ENCODE results near the gene C5orf22.

The C5orf22 gene

DNA sequence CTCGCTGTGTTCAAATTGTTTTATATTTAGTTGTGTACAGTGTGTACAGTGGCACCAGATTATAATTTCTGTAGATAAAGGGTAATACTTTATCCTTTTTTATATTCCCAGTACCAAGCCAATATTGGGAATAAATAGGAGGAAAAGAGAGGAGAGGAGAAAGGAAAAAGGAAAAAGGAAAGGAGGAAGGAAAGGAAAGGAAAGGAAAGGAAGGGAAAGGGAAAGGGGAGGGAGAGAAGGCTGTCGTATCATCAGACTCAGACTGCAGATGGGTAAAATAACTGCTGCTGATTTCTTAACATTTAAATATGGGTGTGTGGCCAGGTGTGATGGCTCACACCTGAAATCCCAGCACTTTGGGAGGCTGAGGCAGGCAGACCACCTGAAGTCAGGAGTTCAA lies 51.0 kb downstream of the C5orf22 start:
- TF ChIP-seq PRDM1 (tag by site-specific recombination; IDR thresholded peaks at IDR 0.05) (peak; percentile 99), ZNF24 (tag by site-specific recombination; IDR thresholded peaks at IDR 0.05) (no peak)
- ChIA-PET POLR2A (no interaction called here), CTCF (interaction anchor here (0.6 to 2.2 kb wide), 10 partner anchors 9 to 494 kb away, joined by 3 to 28 read pairs (median 4); no protein-coding TSS in a partner anchor)
- H3K4me3 ChIP-seq (ENCODE audit: low read depth, low read length) = no peak overlapping the region
- no peaks in the 10 kb centered on the region for H3K4me1 ChIP-seq (ENCODE audit: control insufficient read depth, insufficient read depth, low read length)
- no peaks in the 10 kb centered on the region for H3K36me3 ChIP-seq (ENCODE audit: control insufficient read depth in 2 of 2, insufficient read depth in 1 of 2, low read length in 2 of 2)
- H3K27ac ChIP-seq (ENCODE audit: extremely low read depth, low read depth, low read length) = no peak overlapping the region
- H3K9me3 ChIP-seq (ENCODE audit: control insufficient read depth, insufficient read depth, low read depth, low read length) = no peaks in the 10 kb centered on the region

DNA sequence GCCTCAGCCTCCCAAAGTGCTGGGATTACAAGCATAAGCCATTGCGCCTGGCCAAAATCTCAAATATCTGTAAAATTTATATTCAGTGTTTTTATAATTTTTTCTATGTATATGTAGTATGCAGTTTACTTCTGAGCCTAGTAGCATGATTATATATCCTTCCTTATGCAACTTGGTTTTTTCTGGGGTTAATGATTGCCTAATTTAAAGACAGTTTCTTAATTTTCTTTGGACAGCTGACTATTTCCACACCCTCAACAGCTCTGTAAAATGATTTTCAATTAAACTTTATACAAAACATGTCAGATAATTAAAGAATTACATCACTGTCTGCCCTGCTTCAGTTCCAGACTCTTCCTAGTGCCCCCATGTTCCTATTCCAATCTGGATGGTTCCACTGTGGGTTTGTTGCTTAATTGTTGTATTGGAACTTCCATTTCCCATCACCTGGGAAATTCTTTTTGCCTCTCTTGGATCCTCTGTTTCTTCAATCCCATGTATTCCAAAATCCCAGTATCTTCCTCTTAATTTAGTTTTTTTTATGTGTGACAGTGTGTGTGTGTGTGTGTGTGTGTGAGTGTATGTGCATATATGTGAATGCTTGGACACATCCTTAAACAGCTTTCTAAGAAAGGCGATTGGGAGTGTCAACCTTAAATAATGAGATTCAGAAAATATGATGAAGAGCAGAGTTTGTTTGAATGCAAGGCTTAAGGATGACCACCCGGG lies 53.2 kb downstream of the C5orf22 start:
- TF ChIP-seq SETDB1 (IDR thresholded peaks at IDR 0.05; ENCODE audit: insufficient read length, low read length) (peak; percentile 62), HOXA7 (CRISPR knock-in tag; IDR thresholded peaks at IDR 0.05; ENCODE audit: borderline replicate concordance) (no peak)
- TF ChIP-seq, protein P1, sequence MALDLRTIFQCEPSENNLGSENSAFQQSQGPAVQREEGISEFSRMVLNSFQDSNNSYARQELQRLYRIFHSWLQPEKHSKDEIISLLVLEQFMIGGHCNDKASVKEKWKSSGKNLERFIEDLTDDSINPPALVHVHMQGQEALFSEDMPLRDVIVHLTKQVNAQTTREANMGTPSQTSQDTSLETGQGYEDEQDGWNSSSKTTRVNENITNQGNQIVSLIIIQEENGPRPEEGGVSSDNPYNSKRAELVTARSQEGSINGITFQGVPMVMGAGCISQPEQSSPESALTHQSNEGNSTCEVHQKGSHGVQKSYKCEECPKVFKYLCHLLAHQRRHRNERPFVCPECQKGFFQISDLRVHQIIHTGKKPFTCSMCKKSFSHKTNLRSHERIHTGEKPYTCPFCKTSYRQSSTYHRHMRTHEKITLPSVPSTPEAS (tag by site-specific recombination; IDR thresholded peaks at IDR 0.05) = peak; percentile 56
- no peaks in the 10 kb centered on the region for H3K9me3 ChIP-seq (ENCODE audit: control insufficient read depth, insufficient read depth, low read depth, low read length)
- H3K27ac ChIP-seq (ENCODE audit: extremely low read depth, low read depth, low read length) = no peak overlapping the region
- CTCF ChIA-PET = interaction anchor here (0.6 to 2.6 kb wide), 3 partner anchors 223 to 508 kb away, joined by 3 to 21 read pairs (median 4); no protein-coding TSS in a partner anchor
- H3K36me3 ChIP-seq (ENCODE audit: control insufficient read depth in 2 of 2, insufficient read depth in 1 of 2, low read length in 2 of 2) = no peaks in the 10 kb centered on the region
- POLR2A ChIA-PET = no interaction called here
- H3K4me1 ChIP-seq (ENCODE audit: control insufficient read depth, insufficient read depth, low read length) = no peaks in the 10 kb centered on the region
- H3K4me3 ChIP-seq (ENCODE audit: low read depth, low read length) = no peak overlapping the region

DNA sequence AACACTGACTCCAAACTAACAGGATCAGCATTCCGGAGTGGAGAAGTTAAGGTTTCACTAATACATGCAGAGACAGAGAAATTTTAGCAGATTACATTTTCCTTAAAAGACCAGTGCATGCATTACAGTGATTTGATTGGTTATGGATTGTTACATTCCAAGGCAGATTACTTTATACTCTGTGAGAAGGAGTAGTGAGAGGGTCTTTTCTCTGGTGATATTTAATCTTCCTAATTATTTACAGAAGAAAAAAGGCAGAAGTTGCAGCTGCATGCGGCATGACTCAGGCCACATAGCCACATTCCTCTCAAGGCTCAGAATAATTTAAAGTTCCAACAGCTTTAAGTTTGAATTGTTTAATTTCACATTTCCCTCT lies 53.8 kb downstream of the C5orf22 start:
- no peaks in the 10 kb centered on the region for H3K36me3 ChIP-seq (ENCODE audit: control insufficient read depth in 2 of 2, insufficient read depth in 1 of 2, low read length in 2 of 2)
- no peak overlapping the region for H3K4me3 ChIP-seq (ENCODE audit: low read depth, low read length)
- no peak overlapping the region for H3K27ac ChIP-seq (ENCODE audit: extremely low read depth, low read depth, low read length)
- TF ChIP-seq WT1 (tag by site-specific recombination; IDR thresholded peaks at IDR 0.05) (no peak), BCL11B (tag by site-specific recombination; IDR thresholded peaks at IDR 0.05; ENCODE audit: low read depth) (no peak), ZNF133 (tag by site-specific recombination; IDR thresholded peaks at IDR 0.05) (no peak), ZNF677 (tag by site-specific recombination; IDR thresholded peaks at IDR 0.05) (no peak), ZNF707 (tag by site-specific recombination; IDR thresholded peaks at IDR 0.05) (no peak), ZNF558 (tag by site-specific recombination; IDR thresholded peaks at IDR 0.05) (no peak)
- TF ChIP-seq, protein P2, sequence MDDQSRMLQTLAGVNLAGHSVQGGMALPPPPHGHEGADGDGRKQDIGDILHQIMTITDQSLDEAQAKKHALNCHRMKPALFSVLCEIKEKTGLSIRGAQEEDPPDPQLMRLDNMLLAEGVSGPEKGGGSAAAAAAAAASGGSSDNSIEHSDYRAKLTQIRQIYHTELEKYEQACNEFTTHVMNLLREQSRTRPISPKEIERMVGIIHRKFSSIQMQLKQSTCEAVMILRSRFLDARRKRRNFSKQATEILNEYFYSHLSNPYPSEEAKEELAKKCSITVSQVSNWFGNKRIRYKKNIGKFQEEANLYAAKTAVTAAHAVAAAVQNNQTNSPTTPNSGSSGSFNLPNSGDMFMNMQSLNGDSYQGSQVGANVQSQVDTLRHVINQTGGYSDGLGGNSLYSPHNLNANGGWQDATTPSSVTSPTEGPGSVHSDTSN (CRISPR knock-in tag; IDR thresholded peaks at IDR 0.05) = no peak
- TF ChIP-seq, protein P3, sequence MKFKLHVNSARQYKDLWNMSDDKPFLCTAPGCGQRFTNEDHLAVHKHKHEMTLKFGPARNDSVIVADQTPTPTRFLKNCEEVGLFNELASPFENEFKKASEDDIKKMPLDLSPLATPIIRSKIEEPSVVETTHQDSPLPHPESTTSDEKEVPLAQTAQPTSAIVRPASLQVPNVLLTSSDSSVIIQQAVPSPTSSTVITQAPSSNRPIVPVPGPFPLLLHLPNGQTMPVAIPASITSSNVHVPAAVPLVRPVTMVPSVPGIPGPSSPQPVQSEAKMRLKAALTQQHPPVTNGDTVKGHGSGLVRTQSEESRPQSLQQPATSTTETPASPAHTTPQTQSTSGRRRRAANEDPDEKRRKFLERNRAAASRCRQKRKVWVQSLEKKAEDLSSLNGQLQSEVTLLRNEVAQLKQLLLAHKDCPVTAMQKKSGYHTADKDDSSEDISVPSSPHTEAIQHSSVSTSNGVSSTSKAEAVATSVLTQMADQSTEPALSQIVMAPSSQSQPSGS (tag by site-specific recombination; IDR thresholded peaks at IDR 0.05; ENCODE audit: low read depth) = no peak
- TF ChIP-seq, protein P4, sequence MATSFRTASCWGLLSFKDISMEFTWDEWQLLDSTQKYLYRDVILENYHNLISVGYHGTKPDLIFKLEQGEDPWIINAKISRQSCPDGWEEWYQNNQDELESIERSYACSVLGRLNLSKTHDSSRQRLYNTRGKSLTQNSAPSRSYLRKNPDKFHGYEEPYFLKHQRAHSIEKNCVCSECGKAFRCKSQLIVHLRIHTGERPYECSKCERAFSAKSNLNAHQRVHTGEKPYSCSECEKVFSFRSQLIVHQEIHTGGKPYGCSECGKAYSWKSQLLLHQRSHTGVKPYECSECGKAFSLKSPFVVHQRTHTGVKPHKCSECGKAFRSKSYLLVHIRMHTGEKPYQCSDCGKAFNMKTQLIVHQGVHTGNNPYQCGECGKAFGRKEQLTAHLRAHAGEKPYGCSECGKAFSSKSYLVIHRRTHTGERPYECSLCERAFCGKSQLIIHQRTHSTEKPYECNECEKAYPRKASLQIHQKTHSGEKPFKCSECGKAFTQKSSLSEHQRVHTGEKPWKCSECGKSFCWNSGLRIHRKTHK (tag by site-specific recombination; IDR thresholded peaks at IDR 0.05) = no peak
- POLR2A ChIA-PET = no interaction called here
- H3K9me3 ChIP-seq (ENCODE audit: control insufficient read depth, insufficient read depth, low read depth, low read length) = no peaks in the 10 kb centered on the region
- H3K4me1 ChIP-seq (ENCODE audit: control insufficient read depth, insufficient read depth, low read length) = no peaks in the 10 kb centered on the region
- CTCF ChIA-PET = interaction anchor here (0.6 to 2.6 kb wide), 4 partner anchors 222 to 507 kb away, joined by 3 to 21 read pairs (median 4); no protein-coding TSS in a partner anchor

All from HEK293 (cell line).